ENCODE data around the gene PRRT4. TPM values are rescaled to one million over a fixed set of nuclear protein-coding genes. Genes with fewer than 3 reads are reported as not detected.

The PRRT4 gene
- total and polyA plus RNA-seq, 2 of the 4 experiments (the other 2 are of a cell fraction): not detected

GRCh38 chr7:128352636-128353035 lies 8.9 kb downstream of the PRRT4 start:
- Histone ChIP-seq H4K5ac (ENCODE audit: low read depth, low read length) (no peak overlapping the region), H3K9me3 (ENCODE audit: control insufficient read depth, insufficient read depth, low read length) (no peaks in the 10 kb centered on the region), H3K18ac (ENCODE audit: low read depth, low read length) (no peak overlapping the region), H2BK120ac (ENCODE audit: low read depth, low read length) (no peak overlapping the region), H3K56ac (ENCODE audit: extremely low read depth, insufficient read depth, low read length) (no peak overlapping the region), H3K9ac (ENCODE audit: low read depth, low read length) (no peak overlapping the region), H3K14ac (replicated peaks; ENCODE audit: low read depth, low read length) (no peak overlapping the region), H3K79me1 (ENCODE audit: low read depth in 1 of 2, low read length in 2 of 2) (no peaks in the 10 kb centered on the region), H3K4me3 (ENCODE audit: insufficient read depth, low read depth, low read length) (no peak overlapping the region), H2AFZ (replicated peaks; ENCODE audit: low read length, poor library complexity) (no peak overlapping the region), H3K23ac (ENCODE audit: low read depth, low read length) (no peak overlapping the region), H4K91ac (ENCODE audit: insufficient read depth, low read depth, low read length) (no peak overlapping the region), H3K27ac (ENCODE audit: insufficient read depth, low read length) (no peak overlapping the region), H3K36me3 (ENCODE audit: control insufficient read depth, insufficient read depth, low read length) (no peaks in the 10 kb centered on the region), H2BK20ac (ENCODE audit: low read depth, low read length) (no peak overlapping the region), H4K20me1 (ENCODE audit: insufficient read depth, low read length) (no peaks in the 10 kb centered on the region), H2AK9ac (replicated peaks; ENCODE audit: low read depth, low read length, poor library complexity) (no peak overlapping the region), H3K4me2 (ENCODE audit: low read depth, low read length) (no peak overlapping the region), H4K8ac (ENCODE audit: low read depth in 2 of 2, low read length in 2 of 2) (no peak overlapping the region), H3K4me1 (ENCODE audit: control insufficient read depth, insufficient read depth, low read length) (no peaks in the 10 kb centered on the region), H3K9me1 (ENCODE audit: insufficient read depth, low read length) (no peaks in the 10 kb centered on the region), H2AK5ac (ENCODE audit: low read depth, low read length) (no peak overlapping the region), H3K27me3 (ENCODE audit: control insufficient read depth, insufficient read depth, low read length) (peaks cover 87% of the 10 kb centered on the region), H2BK5ac (ENCODE audit: low read depth, low read length, poor library complexity, severe bottlenecking) (no peak overlapping the region), H3K4ac (ENCODE audit: low read depth, low read length) (no peak overlapping the region), H2BK15ac (ENCODE audit: low read depth, low read length) (no peak overlapping the region)
- DNase-seq (no peak), ATAC-seq (ENCODE audit: low read depth) (no peak)
- POLR2A ChIA-PET (ENCODE audit: unreplicated experiment): no interaction called here
- intact Hi-C loops (cut with micrococcal nuclease) (no loop called here), dilution Hi-C loops (cut with HindIII; ENCODE audit: low sequenced_read_pairs, unreplicated experiment) (no loop called here), in situ Hi-C loops (cut with MboI; ENCODE audit: low sequenced_read_pairs) (no loop called here)
- WGBS, 2 experiments (ENCODE audit: extremely low coverage in 2 of 2, insufficient read length in 1 of 2): 44% methylated on average over 1 of the region's 8 CpGs; no CpG with 5 or more reads in 1 of the 2 experiments
- TF ChIP-seq RCOR1 (IDR thresholded peaks at IDR 0.05; ENCODE audit: insufficient replicate concordance, low read length): no peak
- TF ChIP-seq POLR2A (IDR thresholded peaks at IDR 0.05; ENCODE audit: low read depth, low read length): no peak
- TF ChIP-seq FOS (IDR thresholded peaks at IDR 0.05; ENCODE audit: low read depth, low read length): no peak
- TF ChIP-seq CEBPB (IDR thresholded peaks at IDR 0.05; ENCODE audit: low read depth, low read length): no peak
- no peak for TF ChIP-seq CHD1 (IDR thresholded peaks at IDR 0.05; ENCODE audit: low read depth, low read length)
- TF ChIP-seq RFX5 (IDR thresholded peaks at IDR 0.05; ENCODE audit: low read depth, low read length): no peak
- TF ChIP-seq RAD21 (IDR thresholded peaks at IDR 0.05; ENCODE audit: low read length): no peak
- no peak for TF ChIP-seq MAZ (IDR thresholded peaks at IDR 0.05; ENCODE audit: borderline replicate concordance, low read depth, low read length)
- no peak for TF ChIP-seq USF2 (IDR thresholded peaks at IDR 0.05; ENCODE audit: low read depth, low read length)
- no peak for TF ChIP-seq MAFK (IDR thresholded peaks at IDR 0.05; ENCODE audit: low read depth, low read length)
- no peak for TF ChIP-seq NFE2L2 (IDR thresholded peaks at IDR 0.05; ENCODE audit: low read depth, low read length)
- TF ChIP-seq SMC3 (IDR thresholded peaks at IDR 0.05; ENCODE audit: low read depth, low read length): no peak
- no peak for TF ChIP-seq BHLHE40 (IDR thresholded peaks at IDR 0.05; ENCODE audit: low read depth, low read length)
- TF ChIP-seq CTCF (conservative IDR thresholded peaks at IDR 0.05; ENCODE audit: low read depth, low read length): no peak
- TF ChIP-seq MXI1 (IDR thresholded peaks at IDR 0.05; ENCODE audit: borderline replicate concordance, low read depth, low read length): no peak
- TF ChIP-seq, protein P1, sequence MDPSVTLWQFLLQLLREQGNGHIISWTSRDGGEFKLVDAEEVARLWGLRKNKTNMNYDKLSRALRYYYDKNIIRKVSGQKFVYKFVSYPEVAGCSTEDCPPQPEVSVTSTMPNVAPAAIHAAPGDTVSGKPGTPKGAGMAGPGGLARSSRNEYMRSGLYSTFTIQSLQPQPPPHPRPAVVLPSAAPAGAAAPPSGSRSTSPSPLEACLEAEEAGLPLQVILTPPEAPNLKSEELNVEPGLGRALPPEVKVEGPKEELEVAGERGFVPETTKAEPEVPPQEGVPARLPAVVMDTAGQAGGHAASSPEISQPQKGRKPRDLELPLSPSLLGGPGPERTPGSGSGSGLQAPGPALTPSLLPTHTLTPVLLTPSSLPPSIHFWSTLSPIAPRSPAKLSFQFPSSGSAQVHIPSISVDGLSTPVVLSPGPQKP (IDR thresholded peaks at IDR 0.05; ENCODE audit: borderline replicate concordance, low read depth, low read length): no peak
- CTCF ChIA-PET: no interaction called here
- no TSS peak for BruUV-seq (replicated peaks)

Data from IMR-90 (cell line).